GM12873 (cell line): ENCODE data around the gene SH3BP4.

Experiments
- TF ChIP-seq, protein P1 (sequence below): IDR thresholded peaks from 2 replicates; pipeline ENCODE4 v1.5.1; 2012; ENCODE audit warnings: low read depth, mild to moderate bottlenecking, moderate library complexity, low read length, control low read depth; ENCODE audit not compliant: insufficient read depth; ENCODE audit errors: missing control alignments

Gene SH3BP4

DNA sequence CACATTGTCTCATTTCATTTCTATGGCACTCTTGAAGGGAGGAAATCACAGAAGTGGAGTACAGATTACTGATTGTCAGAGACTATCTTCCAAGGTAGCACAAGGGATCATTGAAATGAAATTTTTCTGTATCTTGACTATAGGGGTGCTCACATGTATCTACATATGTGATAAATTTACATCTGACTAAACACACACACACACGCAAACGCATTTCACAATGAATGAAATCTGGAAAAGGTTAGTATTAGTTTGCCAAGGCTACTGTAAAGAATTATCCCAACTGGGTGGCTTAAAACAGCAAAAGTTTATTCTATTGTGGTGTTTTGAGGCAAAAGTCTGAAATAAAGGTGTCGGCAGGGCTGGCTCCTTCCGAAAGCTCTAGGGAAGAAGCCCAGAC, 144.6 kb downstream of the SH3BP4 start:
- TF ChIP-seq, protein P1, sequence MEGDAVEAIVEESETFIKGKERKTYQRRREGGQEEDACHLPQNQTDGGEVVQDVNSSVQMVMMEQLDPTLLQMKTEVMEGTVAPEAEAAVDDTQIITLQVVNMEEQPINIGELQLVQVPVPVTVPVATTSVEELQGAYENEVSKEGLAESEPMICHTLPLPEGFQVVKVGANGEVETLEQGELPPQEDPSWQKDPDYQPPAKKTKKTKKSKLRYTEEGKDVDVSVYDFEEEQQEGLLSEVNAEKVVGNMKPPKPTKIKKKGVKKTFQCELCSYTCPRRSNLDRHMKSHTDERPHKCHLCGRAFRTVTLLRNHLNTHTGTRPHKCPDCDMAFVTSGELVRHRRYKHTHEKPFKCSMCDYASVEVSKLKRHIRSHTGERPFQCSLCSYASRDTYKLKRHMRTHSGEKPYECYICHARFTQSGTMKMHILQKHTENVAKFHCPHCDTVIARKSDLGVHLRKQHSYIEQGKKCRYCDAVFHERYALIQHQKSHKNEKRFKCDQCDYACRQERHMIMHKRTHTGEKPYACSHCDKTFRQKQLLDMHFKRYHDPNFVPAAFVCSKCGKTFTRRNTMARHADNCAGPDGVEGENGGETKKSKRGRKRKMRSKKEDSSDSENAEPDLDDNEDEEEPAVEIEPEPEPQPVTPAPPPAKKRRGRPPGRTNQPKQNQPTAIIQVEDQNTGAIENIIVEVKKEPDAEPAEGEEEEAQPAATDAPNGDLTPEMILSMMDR, result no peak

DNA sequence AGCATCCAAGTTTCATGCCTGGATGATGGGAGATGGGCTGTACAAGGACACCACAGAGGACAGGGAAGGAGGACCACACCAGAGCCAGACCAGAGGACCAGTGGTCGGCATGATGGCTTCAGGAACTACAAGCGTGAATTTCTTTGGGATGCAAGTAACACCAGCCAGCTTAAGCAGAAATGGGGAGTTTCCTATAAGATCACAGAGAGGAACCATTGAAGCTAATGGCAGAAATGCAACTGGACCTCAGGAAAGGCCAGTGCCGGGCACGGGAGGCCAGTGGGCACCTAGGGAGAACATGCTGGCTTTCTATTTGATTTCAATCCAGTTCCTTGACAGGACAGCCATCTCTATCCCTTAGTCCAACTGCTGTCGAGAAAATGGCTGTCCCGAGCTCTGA, 145.4 kb downstream of the SH3BP4 start:
- TF ChIP-seq, protein P1, result no peak

DNA sequence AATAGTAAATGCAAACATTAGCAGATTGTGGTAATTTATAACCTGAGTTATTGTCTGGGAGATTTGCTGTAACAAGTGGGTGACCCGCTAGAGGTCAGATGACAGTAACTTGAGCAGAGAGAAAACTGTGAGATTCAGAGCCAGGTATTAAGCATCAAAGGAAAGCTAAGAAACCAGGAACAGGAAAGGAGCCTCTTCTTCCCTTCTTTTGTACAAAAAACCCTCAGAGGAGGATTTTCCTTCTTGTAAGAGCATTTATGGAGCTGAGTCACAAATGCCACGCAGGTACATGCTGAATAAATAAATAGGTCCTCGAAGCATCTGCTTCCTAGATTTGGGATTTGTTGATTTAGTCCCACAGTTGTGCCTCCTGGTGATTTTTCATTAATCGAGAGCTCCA, 146.5 kb downstream of the SH3BP4 start:
- TF ChIP-seq, protein P1, result no peak

DNA sequence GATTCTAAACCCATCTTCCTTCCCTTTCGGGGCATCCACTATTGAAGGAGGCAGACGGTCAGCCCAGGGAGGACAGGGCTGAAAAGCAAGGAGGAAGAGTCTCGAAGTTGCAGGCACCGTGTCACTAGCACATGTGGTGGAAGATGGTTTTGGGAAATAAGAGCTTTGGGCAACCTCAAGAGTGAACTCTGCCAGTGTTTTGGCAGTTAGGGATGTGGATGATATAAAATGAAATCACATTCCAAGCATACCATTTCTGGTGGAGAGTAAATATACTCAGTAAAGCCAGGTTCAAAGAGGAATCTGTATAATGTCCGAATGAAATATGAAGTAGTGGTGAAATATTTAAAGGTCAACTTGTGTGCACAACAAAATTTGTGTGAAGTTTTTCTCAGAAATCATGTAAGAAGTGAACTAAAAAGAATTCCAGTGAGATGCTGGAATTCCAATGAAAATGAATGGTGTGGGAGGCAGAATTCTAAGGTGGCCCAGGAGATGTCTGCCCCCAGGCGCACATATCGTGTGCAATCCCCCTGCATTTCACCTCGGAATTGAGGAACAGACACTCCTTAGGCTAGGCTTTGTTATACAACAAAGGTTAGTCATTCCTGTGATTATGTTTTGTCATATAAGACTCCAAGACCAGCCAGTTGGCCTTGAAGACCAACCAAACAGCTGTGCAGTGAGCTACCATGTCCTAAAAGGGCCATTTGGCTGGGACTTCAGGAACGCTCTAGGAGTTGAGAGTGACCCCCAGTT, 147.1 kb downstream of the SH3BP4 start:
- TF ChIP-seq, protein P1, result no peak

DNA sequence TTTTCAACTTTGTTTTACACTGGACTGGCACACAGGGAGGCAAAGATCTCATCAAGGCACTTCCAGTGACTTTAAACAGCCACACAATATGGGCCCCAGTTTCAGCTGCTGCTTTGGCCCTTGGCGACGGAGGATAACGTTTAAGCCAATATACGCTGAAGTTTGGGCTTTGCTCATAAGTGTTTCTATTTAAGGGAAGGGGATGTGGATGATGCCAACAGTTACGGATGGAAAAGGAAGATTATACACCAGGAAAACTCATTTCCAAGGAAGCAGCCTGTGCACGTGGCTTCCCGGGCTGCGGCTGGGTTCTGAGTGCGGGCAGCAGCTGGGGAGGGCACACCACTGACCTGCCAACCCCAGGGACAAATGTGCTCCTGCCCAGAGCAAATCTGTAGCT, 151.1 kb downstream of the SH3BP4 start:
- TF ChIP-seq, protein P1, result no peak
